ENCODE data around the gene AQP4. TPM values are rescaled to one million over a fixed set of nuclear protein-coding genes. Genes with fewer than 3 reads are reported as not detected.

The AQP4 gene
- total RNA-seq, 1 experiment from 2014 or later: 0.42 TPM

DNA sequence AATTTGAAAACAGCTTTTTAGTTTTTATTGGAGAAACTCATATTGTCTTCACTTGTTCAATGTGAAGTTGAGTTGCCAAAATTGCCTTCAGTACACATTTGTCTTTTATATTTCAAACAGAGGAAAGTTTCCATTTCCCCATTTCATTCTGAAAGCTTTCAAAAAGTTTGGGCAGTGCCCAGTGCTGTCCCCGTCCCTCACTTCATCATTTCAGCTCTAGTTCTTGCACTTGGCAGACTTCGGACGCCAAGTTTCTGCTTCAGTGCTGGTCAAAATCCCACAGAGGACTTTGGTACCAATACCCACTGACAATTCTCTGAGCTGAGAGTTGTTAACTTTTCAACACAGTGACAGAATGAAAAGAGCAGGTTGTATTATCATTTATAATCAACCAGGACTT lies 43.4 kb upstream of the AQP4 start:
- H3K27me3 ChIP-seq (ENCODE audit: insufficient read depth, low read length): no peaks in the 10 kb centered on the region
- no peak overlapping the region for H3T11ph ChIP-seq (ENCODE audit: low read length)
- no peak overlapping the region for H4K91ac ChIP-seq (ENCODE audit: insufficient read length, low read depth, low read length)
- H2BK20ac ChIP-seq (ENCODE audit: low read depth, low read length, poor library complexity, severe bottlenecking): no peak overlapping the region
- H2BK120ac ChIP-seq (ENCODE audit: low read depth, low read length, poor library complexity, severe bottlenecking): no peak overlapping the region
- no peak overlapping the region for H3K23ac ChIP-seq (ENCODE audit: insufficient read length, low read depth, low read length)
- H3K27me3 Mint-ChIP-seq (ENCODE audit: low read depth): no peaks in the 10 kb centered on the region
- H3K4me1 ChIP-seq (ENCODE audit: insufficient read depth, low read length): no peaks in the 10 kb centered on the region; the same call in 1 of the 2 replicates
- no peak overlapping the region for H4K5ac ChIP-seq (ENCODE audit: insufficient read length, low read depth, low read length)
- H3K4me1 Mint-ChIP-seq: peaks cover 10 to 11% of the 10 kb centered on the region in 2 experiments
- no peak for DNase-seq
- no peak overlapping the region for H3K4me2 ChIP-seq (ENCODE audit: insufficient read depth, insufficient read length, low read length)
- no peak overlapping the region for H4K8ac ChIP-seq (replicated peaks; ENCODE audit: insufficient read length, low read depth, low read length)
- H3K9me3 Mint-ChIP-seq: peaks cover 10 to 15% of the 10 kb centered on the region in 2 experiments
- H4K20me1 ChIP-seq (ENCODE audit: control insufficient read depth, insufficient read depth, insufficient read length): no peaks in the 10 kb centered on the region
- H3K79me1 ChIP-seq (ENCODE audit: insufficient read depth, low read depth, low read length, poor library complexity, severe bottlenecking): no peaks in the 10 kb centered on the region
- WGBS (ENCODE audit: extremely low coverage, insufficient read length, low lambda C conversion rate): no CpG with 5 or more reads among the region's 3 CpGs
- no peak overlapping the region for H2AK5ac ChIP-seq (ENCODE audit: insufficient read length, low read length)
- no peaks in the 10 kb centered on the region for H3K23me2 ChIP-seq (ENCODE audit: insufficient read length, low read depth, low read length, poor library complexity, severe bottlenecking)
- H2AFZ ChIP-seq (ENCODE audit: low read length): no peak overlapping the region
- H3K56ac ChIP-seq (ENCODE audit: insufficient read length, low read depth, low read length): no peak overlapping the region
- H3K14ac ChIP-seq (ENCODE audit: insufficient read depth, low read length): no peak overlapping the region
- no peak overlapping the region for H3K4me3 Mint-ChIP-seq
- H3K4ac ChIP-seq (ENCODE audit: low read depth, low read length): no peak overlapping the region
- no peak overlapping the region for H3K18ac ChIP-seq (ENCODE audit: insufficient read length, low read depth, low read length)
- no peak overlapping the region for H3K9ac ChIP-seq (ENCODE audit: extremely low read depth, insufficient read length, low read length)
- TF ChIP-seq, protein P1, sequence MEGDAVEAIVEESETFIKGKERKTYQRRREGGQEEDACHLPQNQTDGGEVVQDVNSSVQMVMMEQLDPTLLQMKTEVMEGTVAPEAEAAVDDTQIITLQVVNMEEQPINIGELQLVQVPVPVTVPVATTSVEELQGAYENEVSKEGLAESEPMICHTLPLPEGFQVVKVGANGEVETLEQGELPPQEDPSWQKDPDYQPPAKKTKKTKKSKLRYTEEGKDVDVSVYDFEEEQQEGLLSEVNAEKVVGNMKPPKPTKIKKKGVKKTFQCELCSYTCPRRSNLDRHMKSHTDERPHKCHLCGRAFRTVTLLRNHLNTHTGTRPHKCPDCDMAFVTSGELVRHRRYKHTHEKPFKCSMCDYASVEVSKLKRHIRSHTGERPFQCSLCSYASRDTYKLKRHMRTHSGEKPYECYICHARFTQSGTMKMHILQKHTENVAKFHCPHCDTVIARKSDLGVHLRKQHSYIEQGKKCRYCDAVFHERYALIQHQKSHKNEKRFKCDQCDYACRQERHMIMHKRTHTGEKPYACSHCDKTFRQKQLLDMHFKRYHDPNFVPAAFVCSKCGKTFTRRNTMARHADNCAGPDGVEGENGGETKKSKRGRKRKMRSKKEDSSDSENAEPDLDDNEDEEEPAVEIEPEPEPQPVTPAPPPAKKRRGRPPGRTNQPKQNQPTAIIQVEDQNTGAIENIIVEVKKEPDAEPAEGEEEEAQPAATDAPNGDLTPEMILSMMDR (conservative IDR thresholded peaks at IDR 0.05): no peak
- H3K9me3 ChIP-seq (ENCODE audit: control insufficient read depth, low read depth, low read length): no peaks in the 10 kb centered on the region
- H3K79me2 ChIP-seq (ENCODE audit: insufficient read depth, low read length): no peaks in the 10 kb centered on the region
- no peak overlapping the region for H2BK5ac ChIP-seq (ENCODE audit: insufficient read length, low read length)
- no peak overlapping the region for H2BK15ac ChIP-seq (ENCODE audit: low read depth, low read length)
- no peak overlapping the region for H3K27ac Mint-ChIP-seq
- peaks cover 7 to 9% (median 8%) of the 10 kb centered on the region in 3 experiments for H3K36me3 Mint-ChIP-seq (ENCODE audit: insufficient read depth in 1 of 3, low read depth in 3 of 3)
- H2BK12ac ChIP-seq (ENCODE audit: insufficient read length, low read depth, low read length): no peak overlapping the region
- H3K27ac ChIP-seq (ENCODE audit: insufficient read length, low read depth, low read length): no peak overlapping the region

Data from H9 (cell line).